ENCODE data around the gene TMEM106B. TPM values are rescaled to one million over a fixed set of nuclear protein-coding genes. Genes with fewer than 3 reads are reported as not detected.

Gene TMEM106B
- polyA plus RNA-seq, 1 experiment: 25.1 TPM

DNA sequence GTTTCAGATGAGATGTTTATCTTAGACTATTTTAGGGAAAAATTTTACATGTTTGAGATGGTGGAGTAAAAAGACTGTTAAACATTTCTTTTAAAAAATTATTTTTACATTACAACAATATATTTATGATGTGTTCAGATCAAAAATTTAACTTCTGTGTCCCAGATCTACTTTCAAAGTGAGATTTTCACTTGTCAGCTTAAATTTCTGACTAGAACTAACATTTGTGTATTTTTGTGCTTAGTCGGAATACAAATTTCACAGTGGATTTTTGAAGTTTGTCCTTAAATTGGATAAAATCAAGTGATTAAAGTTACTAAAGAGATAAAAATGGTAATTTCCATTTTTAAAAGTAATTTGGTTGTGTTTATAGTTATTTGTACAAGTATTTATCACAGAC, 24.9 kb downstream of the TMEM106B start:
- no peak for TF ChIP-seq CTCF (IDR thresholded peaks at IDR 0.05; ENCODE audit: insufficient read depth, low read depth, low read length)
- H3K4me3 ChIP-seq (ENCODE audit: low read depth, low read length): no peak overlapping the region
- ChIA-PET POLR2A (no interaction called here), CTCF (interaction anchor here (1.2 kb wide), 1 partner anchor 223 kb away, joined by 3 read pairs; no protein-coding TSS in a partner anchor)
- DNase-seq (ENCODE audit: low read depth): no peak
- H3K36me3 ChIP-seq (ENCODE audit: control insufficient read depth, insufficient read depth, low read length): no peaks in the 10 kb centered on the region; the same call in 1 of the 2 replicates
- H3K27me3 ChIP-seq (ENCODE audit: control insufficient read depth, insufficient read depth, low read length): no peaks in the 10 kb centered on the region

- no peak for TF ChIP-seq CTCF (IDR thresholded peaks at IDR 0.05; ENCODE audit: insufficient read depth, low read depth, low read length)
- H3K27me3 ChIP-seq (ENCODE audit: control insufficient read depth, insufficient read depth, low read length): no peaks in the 10 kb centered on the region
- CTCF ChIA-PET: no interaction called here
- H3K36me3 ChIP-seq (ENCODE audit: control insufficient read depth, insufficient read depth, low read length): no peaks in the 10 kb centered on the region
- H3K4me3 ChIP-seq (ENCODE audit: low read depth, low read length): no peak overlapping the region
- POLR2A ChIA-PET: no interaction called here
- no peak for DNase-seq (ENCODE audit: low read depth)
Measured at GRCh38 chr7:12237007-12237406, 25.9 kb downstream of the TMEM106B start.

- ChIA-PET POLR2A (no interaction called here), CTCF (no interaction called here)
- Histone ChIP-seq H3K27me3 (ENCODE audit: control insufficient read depth, insufficient read depth, low read length) (no peaks in the 10 kb centered on the region), H3K36me3 (ENCODE audit: control insufficient read depth, insufficient read depth, low read length) (no peaks in the 10 kb centered on the region), H3K4me3 (ENCODE audit: low read depth, low read length) (no peak overlapping the region)
- no peak for DNase-seq (ENCODE audit: low read depth)
- TF ChIP-seq CTCF (IDR thresholded peaks at IDR 0.05; ENCODE audit: insufficient read depth, low read depth, low read length): no peak
Measured at GRCh38 chr7:12239806-12240205, 28.7 kb downstream of the TMEM106B start.

DNA sequence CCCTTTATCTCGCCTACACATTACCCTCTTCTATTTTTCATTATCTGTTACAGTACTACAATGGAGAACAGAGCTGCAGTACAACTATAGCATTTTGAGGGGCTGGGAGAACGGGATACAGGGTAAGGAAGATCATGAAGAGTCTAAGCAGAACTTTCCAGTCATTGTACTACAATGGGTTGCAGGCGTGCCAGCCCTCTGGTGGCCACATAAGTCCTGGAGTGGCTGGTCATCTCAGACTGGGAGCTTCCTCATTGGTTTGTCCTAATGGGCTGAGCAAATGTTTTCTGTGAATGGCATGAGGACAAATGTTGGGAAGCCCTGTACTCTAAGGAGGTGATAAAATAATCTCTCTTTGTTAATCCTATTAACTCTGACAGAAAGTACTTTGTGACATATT, 33.0 kb downstream of the TMEM106B start:
- Histone ChIP-seq H3K27me3 (ENCODE audit: control insufficient read depth, insufficient read depth, low read length) (no peaks in the 10 kb centered on the region), H3K4me3 (ENCODE audit: low read depth, low read length) (no peak overlapping the region), H3K36me3 (ENCODE audit: control insufficient read depth, insufficient read depth, low read length) (no peaks in the 10 kb centered on the region)
- no peak for DNase-seq (ENCODE audit: low read depth)
- ChIA-PET POLR2A (no interaction called here), CTCF (no interaction called here)
- TF ChIP-seq CTCF (IDR thresholded peaks at IDR 0.05; ENCODE audit: insufficient read depth, low read depth, low read length): peak; percentile 45

DNA sequence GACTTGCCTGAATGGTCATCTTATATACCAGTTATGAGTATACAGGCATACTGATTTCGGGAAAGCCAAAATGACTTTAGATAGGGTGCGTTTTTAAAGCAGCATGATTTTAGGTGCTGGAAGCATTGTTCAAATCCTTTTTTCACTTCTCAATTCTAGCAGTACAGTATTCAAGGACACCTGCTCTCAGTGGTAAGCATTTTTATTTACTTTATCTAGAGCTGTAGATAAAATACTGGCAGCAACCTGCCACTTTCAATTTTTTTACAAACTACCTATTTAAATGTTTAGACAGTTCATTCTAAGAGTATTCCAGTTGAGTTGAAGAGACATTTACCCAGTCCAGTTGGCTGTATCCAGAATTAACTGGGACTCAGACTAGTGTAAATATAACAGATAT, 33.6 kb downstream of the TMEM106B start:
- ChIA-PET CTCF (no interaction called here), POLR2A (no interaction called here)

More for the DNA sequence above, 33.6 kb downstream of the TMEM106B start:
- TF ChIP-seq CTCF (IDR thresholded peaks at IDR 0.05; ENCODE audit: insufficient read depth, low read depth, low read length): no peak
- no peak for DNase-seq (ENCODE audit: low read depth)
- Histone ChIP-seq H3K27me3 (ENCODE audit: control insufficient read depth, insufficient read depth, low read length) (no peaks in the 10 kb centered on the region), H3K4me3 (ENCODE audit: low read depth, low read length) (no peak overlapping the region), H3K36me3 (ENCODE audit: control insufficient read depth, insufficient read depth, low read length) (no peaks in the 10 kb centered on the region)

Data from BJ (cell line).